A549 treated with RU486 at 1 μM for 4 hours (cell line): ENCODE measurements around the gene ADAMTS7. TPM values are rescaled to one million over a fixed set of nuclear protein-coding genes. Genes with fewer than 3 reads are reported as not detected.

Experiments used
- total RNA-seq: library from RNA; stranded (reverse); fragments of 200-300 nt; extraction: Qiagen RNA extraction; gene quantifications from 5 replicates; pipeline ENCODE4 v1.2.3, GENCODE V29; 2022; ENCODE audit warnings: low read depth

The ADAMTS7 gene
- 2.5 to 4.7 TPM (median 3.6 TPM) in 5 replicates for total RNA-seq

GRCh38 chr15:78811124-78811824, at the start of gene ADAMTS7:
Gene ADAMTS7, minus strand, starts transcription at chr15:78811464. Its CDS starts 244 bp downstream, at chr15:78811220.

Other genes with a start within 250 kb of the ADAMTS7 start
- gene CHRNA5, start 245.9 kb downstream of the ADAMTS7 start, total RNA-seq, result 20.4 to 39.2 TPM (median 36.2 TPM) in 5 replicates
- gene CHRNA3, start 190.5 kb downstream of the ADAMTS7 start, total RNA-seq, result 0.30 to 0.64 TPM (median 0.38 TPM) in 5 replicates
- 0.67 to 1.5 TPM (median 0.77 TPM) in 5 replicates for gene CHRNB4, start 170.3 kb downstream of the ADAMTS7 start, total RNA-seq
- gene MORF4L1, start 61.4 kb upstream of the ADAMTS7 start, total RNA-seq, result 355 to 719 TPM (median 379 TPM) in 5 replicates
- gene CTSH, start 133.6 kb upstream of the ADAMTS7 start, total RNA-seq, result 43.4 to 51.9 TPM (median 46.2 TPM) in 5 replicates